HG02623 (cell line): ENCODE data around the gene RGS8.

Experiments
- ATAC-seq: cut with Tn5 transposase; IDR thresholded peaks from one replicate; pipeline ENCODE4 v1.9.1; 2021; ENCODE audit warnings: moderate library complexity; ENCODE audit not compliant: unreplicated experiment

Gene RGS8, protein sequence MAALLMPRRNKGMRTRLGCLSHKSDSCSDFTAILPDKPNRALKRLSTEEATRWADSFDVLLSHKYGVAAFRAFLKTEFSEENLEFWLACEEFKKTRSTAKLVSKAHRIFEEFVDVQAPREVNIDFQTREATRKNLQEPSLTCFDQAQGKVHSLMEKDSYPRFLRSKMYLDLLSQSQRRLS

DNA sequence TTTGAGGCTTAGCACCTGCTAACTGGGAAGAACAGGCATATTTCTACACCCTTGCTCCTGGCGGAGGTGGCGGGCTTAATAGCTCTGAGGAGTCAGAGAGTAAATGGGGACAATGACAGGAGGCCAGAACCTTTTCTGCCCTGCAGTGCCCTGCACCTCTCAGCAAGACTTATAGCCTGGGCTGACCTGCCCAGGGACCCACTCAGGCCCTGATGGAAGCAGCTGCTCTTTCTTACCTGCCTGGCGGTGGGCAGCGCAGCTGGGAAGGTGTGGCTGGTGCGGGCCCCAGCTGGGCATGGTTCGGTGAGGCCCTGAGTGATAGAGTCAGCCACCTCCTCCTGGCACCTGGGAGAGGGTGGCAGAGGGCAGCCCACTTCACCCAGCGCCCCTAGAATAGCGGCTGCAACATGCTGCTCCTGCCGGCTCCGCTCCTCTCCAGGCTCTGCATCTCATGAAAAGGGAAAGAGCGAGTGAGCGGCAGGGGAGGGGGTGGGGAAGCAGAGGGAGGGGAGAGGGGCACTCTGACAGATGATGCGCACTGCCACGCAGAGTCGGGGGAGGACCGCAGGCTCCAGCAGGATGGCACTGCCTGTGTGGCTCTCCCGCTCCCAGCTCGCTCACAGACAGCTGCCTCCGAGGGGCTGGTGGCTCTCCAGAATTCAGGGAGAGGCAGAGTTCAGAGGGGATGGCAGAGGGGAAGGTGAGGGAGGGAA is at the start of gene RGS8:
Gene RGS8 (minus strand): TSS at position 472 of the 713 bp plus-strand sequence. CDS start 14,938 bp downstream, outside the sequence.
- ATAC-seq: no peak

DNA sequence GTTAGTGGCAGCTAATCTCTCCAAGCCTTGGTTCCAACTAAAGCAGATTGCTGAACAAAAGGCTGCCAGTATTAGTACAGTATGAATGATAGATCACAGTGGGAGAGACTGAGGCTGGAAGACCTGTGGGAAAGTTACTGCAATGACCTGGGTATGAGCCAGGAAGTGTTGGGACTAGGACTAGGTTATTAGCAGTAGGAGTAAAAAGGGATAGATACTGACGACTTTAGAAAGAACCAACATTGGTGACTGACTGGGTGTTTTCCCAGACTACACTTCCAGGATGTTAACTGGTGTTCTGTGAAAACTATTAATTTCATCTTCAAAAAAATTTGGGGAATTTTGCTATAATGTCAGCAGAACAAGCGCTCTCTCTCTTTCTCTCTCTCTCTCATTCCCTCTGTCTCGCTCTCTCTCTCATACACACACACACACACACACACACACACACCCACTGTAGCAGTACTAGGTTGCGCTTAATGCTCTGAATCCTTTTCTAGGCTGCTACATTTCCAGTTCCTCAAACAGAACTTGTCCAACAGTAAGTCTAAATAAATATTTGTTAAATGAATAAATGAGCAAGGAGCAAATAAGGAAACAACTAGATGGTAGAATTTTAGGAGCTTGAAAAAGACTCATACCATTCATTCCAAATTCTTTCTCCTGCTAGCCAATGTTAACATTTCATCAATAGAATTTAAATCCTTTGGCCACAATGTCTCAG is 47.6 kb upstream of the RGS8 start:
- ATAC-seq: no peak

DNA sequence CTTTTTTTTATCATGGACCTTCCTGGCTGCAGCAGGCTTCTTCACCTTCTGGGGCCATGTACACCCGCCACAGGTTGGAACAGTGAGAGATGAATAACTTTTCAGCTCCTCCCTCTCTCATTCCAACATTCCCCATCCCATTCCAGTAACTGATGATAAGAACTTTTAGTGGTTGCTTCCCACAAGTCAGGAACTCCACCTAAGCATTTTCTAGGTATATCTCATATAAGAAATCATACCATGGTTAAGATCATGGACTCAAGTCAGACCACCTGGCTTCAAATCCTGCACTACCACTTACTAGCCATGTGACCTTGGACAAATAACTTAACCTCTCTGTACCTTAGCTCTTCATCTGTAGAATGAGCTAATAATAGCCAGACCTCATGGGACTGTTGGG is 42.5 kb upstream of the RGS8 start:
- no peak for ATAC-seq

DNA sequence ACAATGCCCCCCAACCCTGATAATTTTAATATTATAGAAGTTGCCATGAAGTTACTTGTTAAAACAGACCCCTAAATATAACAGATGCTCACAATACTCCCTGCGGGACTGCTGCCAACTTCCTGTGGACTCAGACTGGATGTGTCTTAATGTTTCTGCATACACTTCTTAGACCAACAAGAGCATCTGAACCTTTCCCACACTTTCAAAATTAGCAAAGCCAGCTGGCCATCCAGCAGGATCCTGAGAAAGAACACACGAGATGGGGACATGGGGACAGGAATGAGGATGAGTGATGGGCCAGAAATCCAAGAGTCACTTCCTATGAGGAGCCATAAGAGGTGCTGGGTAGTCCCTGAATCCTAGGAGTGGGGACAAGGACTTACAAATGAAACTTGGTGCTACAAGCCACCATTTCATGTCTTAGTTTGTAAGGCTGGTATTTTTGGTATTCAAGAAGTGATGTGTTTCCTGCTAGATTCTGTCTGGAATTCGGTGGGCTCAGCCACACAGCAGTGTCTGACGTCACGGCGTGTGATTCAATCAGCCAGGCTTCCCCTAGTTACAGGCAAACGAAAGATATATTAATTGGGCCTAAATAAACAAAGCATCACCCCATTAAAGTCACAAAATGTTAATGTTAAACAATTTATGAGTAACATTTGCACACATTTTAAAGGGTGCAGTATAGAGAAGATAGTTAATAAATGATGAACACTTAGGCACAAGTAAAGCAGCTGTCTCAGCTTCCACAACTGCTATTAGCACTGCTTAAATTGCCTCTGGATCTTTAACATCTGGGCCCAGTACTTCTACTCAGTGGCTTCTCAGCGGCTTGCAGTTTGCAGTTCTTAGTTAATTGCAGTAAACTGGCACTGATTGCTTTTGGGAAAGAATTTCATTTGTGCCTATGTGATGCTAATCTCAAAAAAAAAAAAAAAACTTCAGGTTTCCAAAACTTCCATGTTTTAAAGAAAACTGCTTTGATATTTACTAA is 41.2 kb upstream of the RGS8 start:
- no peak for ATAC-seq

DNA sequence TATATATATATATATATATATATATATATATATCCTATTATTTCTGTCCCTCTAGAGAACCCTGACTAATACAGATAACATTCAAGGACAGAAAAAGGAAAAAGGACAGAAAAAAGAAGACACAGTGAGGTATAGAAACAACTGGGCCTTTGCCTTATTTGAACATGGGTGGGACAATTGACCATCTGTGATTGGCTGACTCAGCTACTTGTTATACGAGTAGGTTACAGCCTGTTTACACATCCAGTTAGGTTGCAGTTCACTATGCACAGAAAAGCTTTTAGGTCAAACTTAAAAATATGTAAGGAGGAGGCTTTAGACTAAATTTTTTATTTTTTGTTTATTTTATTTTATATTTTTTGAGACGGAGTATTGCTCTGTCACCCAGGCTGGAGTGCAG is 39.8 kb upstream of the RGS8 start:
- ATAC-seq: no peak

DNA sequence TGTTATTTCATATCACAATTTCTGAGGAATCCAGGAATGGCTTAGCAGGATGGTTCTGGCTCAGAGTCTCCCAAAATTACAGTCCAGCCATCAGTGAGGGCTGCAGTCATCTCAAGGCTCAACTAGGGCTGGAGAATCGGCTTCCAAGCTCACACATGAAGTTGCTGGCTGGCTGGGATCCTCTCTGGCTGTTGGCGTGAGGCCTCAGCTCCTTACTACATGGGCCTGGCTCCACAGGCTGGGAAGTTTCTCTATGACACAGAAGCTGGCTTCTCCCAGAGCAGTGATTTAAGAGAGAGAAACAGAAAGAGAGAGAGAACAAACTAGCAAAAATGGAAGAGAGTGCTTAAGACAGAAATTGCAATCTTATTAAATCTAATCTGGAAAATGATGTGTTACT is 38.8 kb upstream of the RGS8 start:
- ATAC-seq: no peak

DNA sequence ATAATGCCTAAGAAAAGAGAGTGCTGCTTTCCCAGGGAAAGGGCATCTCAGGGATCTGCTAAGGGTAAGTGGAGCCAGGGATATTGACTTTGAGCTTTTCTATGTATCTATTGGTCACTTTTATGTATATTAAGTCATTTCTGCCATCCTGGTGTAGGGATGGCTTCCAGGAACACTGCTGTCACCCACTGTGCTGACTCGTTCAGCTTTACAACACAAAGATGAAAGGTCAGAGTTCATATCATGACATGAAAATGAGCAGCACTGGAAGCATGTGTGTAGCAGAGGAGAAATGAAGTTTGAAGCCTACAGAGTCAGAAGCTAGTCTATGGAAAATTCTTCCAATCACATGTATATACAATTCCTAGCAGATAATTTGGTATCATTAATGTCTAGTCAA is 37.1 kb upstream of the RGS8 start:
- no peak for ATAC-seq

DNA sequence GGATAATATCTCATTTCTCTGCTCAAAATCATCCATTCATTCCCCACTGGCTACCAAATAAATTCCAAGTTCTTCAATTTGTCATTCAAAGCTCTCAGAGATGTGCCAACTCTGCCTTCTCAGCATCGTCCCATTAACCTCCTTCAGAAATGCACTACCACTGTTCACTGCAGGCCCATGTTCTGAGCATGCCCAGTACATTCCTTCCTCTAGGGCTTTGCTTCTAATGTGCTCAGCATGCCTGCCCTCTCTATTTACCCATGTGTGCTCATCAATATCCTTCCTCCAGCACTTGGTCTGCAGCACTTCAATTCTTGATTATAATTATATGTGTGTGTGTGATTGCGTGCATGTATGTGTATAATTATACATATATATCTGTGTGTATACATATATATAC is 36.1 kb upstream of the RGS8 start:
- ATAC-seq: no peak

DNA sequence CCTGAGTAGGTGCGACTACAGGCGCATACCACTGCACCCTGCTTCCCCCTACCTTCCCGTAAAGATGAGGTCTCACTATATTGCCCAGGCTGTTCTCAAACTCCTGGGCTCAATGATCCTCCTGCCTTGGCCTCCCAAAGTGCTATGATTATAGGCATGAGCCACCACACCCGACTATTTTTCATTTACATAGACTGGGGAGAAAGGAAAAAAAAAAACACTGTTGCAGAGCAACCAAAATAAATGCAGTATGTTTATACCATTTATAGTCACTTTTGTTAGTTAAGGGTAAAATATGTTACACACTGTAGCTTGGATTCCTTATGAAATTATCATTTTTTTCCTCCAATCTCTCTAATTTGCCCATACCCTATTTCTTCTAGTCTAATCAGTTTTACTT is 35.2 kb upstream of the RGS8 start:
- ATAC-seq: no peak

DNA sequence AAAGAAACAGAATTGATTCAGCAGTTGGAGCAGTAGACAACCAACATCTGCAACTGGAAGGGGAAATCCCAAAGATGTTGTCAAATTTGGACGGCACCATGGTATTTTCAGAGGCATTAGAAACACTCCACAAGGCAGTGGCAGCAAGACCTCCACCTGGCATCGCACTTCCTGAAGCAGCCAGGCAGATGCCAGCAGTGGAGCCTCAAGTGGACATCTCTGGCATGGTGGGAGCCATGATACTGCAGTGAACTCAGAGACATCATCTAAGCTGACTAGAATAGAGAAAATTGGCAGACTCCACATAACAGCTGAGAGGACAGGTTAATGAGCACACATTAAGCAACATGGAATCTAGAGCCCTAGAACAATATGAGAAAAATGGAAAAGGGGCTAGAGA is 33.9 kb upstream of the RGS8 start:
- ATAC-seq: no peak

DNA sequence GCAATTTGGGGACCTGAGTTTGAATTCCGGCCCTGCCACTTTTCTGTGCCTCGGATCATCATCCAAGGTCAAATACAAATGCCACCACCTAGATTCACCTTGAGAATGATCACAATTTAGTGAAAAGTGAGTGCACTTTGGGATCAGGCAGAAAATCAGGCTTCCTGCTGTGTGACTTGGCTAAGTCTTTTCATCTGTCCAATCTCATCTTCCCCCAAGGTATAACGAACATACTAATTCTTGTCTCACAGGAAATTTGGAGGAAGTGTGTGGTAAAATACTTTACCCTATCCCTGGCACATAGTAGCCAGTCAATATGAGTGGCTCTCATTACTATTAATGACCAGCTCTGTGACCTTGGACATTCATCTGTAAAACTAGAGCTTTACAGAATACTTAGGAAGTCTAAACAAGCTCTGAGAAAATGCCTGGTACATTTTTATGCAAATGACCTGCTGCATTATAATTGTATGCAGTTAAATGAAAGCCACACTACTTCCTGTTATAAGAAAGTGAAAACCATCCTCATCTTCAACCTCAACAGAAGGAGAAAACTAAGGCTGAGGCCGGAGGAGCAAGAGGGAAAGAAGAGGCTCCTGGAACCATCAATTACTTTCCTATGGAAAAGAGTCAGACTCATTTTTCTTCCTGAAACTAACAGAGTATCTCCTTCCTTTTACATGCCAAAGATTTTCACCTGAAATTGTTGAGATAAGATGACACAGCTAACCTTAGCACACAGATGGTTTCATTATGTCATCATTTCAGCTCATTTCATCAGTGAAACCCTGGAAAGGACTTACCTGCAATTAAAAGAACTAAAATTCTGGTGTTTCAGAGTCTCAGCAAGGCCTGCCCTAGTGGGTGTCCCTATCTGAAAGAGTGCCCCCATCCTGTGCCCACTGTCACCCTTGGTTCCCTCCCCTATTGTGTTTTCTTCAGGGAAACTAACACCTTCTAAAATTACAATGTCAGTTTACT is 32.6 kb upstream of the RGS8 start:
- no peak for ATAC-seq

DNA sequence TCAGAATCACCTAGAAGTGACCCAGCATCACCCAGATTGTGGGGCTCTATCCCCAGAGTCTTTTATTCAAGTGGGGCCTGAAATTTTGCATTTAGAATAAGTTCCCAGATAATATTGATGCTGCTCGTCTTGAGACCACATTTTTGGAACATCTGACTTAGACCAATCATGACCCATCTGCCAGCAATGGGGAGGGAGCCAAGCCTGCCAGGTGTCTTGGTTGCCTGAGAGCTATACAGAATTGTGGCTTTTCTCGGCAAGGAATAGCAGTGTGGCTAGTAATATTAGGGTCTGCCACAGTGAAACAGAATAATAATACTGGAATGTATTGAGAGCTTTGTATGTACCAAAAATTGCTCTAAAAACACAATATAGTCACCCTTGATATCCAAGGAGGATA is 31.1 kb upstream of the RGS8 start:
- ATAC-seq: no peak

DNA sequence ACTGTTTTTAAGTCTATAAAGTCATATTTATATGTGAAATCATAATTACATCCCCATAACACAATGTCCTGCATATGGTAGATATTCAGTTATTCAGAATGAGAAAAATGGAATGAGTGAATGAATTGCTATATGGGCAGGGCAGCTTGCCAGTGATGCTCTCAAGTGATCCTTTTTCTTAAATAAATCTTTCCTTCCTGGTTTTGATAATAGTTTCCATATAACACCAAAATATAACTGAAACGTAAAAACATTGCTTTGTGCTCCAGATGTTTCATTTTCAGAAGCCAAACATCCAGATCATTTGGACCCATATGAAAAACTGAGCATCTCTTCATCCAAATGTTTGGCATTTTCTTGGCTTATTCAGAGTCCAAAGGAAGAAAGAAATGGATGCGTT is 30.2 kb upstream of the RGS8 start:
- no peak for ATAC-seq

DNA sequence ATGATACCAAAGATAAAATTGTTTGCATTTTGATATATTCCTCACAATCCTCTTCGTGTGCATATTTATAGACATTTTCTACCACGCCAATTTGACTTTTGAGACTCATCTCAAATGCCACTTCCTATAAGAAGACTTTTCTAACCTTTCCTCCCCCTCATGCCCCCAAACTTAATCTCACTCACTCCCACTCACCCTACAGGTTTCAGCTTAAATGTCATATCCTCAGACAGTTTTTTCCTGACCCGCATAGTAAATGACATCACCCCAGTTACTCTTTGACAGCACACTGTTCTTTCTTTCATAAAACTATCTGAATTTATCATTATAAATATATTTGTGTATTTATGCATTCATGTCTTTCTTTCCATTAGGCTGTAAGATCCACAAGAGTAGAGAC is 29.6 kb upstream of the RGS8 start:
- no peak for ATAC-seq

DNA sequence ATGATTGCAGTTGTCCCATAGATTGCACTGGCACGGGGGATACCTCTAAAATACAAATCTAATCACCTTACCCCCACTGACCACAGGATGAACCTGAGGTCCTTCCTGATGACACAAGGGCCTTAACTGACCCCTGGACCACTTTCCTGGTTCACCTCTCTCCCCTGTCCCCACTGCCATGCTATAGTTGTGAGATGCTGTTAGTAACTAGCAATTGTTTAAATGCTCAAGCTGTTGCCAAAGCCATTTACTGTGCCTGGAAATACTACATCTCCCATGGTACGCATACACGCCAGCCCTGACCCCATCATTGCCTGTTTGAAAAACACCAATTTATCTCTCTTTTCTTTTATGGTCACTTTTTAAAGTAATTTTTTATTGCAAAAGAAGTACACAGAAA is 29.1 kb upstream of the RGS8 start:
- no peak for ATAC-seq

DNA sequence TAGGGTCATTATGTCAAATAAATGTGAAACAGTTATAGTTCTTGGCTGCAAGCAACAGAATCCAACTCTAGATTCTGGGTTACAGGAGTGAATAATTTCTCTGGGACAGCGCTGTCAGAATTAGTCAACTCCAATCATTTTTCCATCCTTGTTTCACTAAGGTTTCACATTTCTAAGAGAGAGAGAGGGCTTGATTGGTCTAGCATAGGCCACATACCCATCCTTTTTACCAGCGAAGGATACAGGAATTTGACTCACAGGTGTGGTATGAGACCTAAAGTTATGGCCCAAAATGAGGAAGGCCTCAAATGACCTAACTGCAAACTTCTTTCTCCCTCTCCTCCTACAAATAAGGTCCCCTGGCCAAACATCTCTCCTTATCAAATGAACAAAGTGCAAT is 25.5 kb upstream of the RGS8 start:
- no peak for ATAC-seq

DNA sequence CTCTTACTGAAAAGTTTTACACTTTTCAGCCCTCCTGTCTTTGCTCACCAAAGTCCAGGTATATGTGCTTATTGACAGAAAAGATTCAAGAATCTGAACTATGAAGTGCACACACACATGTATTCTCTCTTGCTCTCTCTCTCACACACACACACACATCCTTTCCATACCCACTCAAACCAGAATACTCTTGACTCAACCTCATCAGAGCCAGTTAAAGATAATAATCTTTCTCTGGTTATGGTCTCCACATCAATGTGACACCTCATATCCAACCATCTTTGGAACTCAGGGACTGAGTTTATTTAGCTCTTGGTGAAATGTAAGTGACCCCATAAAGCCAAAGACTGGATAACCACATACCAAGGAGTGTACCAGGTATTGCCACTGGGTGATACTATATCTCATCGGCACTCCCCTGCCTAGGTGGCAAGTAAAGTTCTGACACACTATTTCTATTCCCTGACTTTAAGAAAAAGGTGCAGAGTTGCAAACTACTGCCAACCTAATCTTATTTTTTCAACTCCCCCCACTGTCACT is 24.9 kb upstream of the RGS8 start:
- ATAC-seq: no peak

DNA sequence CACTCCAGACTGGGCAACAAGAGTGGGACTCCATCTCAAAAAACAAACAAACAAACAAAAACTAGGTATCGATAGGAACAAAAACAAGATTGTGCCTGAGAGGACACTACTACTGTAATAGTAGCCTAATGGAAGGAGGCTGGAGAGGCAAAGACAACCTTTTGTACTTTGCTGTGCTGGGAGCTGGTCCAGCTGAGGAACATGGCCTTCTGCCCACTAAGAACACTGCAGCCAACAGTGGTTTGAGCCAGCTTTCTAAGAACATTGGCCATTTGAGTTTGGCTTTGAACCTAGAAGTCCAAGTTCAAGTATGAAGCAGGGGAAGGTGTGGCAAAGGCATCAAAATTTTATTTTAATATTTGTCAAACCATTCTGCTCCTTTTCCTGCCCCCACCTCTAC is 22.7 kb upstream of the RGS8 start:
- ATAC-seq: no peak

DNA sequence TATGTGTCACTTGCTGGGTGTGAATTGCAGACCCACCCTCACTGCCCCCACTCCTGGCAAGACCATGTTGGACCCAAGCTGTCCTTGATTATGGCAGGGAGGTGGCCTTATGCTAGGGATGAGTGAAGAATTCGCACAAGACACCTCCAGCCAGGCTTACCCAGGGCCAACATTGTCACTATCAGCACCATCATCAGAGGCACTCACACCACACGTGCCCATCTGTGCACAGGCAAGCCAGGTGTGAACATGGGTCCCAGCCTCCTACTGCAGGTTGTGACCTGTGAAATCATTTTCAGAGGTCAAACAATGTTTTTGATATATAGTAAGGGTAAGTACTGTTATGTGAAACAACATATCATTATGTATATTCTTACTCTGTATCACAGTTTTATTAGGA is 20.3 kb upstream of the RGS8 start:
- no peak for ATAC-seq

DNA sequence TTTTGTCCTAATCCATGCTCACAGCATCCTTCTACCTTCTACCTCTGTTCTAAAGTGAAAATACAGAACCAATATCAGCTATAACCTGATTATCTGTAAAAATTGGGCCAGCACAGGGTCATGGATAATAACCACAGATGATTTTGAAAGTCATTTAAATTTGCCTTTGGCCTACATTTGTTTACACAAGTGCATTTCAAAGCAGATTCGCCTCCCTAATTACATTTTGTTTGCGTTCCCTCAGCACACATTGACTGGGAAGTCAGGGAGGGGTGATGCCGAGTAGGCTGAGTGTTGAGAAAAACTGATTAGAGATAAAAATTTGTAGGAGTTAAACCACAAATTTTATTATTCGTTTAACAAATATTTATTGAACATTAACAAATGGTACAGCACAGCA is 19.2 kb upstream of the RGS8 start:
- ATAC-seq: no peak
